Upper lobe of left lung (tissue), 6 donors: ENCODE data around the gene WDR19. TPM values are rescaled to one million over a fixed set of nuclear protein-coding genes. Genes with fewer than 3 reads are reported as not detected.

Experiments
- ATAC-seq, 2 donors: fragments of 200-7000 bp; cut with Tn5 transposase; one replicate each; pipeline ENCODE4 v1.9.1; 2022; ENCODE audit warnings: mild to moderate bottlenecking in 2 of 2, moderate library complexity in 2 of 2; ENCODE audit not compliant: low FRiP score in 2 of 2
- DNase-seq, 2 donors: peaks; one replicate each; pipeline ENCODE4 v3.0.0-alpha.2; 2019 to 2020
- H3K27ac ChIP-seq, 4 donors: fragments of 200-600 bp; sonication (generic); one replicate each; pipeline ENCODE4 v1.5.1; 2016 to 2019
- H3K27me3 ChIP-seq, 4 donors: fragments of 200-600 bp; sonication (generic); one replicate each; pipeline ENCODE4 v1.5.1; 2017 to 2019
- H3K36me3 ChIP-seq, 4 donors: fragments of 200-600 bp; sonication (generic); one replicate each; pipeline ENCODE4 v1.5.1; 2016 to 2019
- H3K4me1 ChIP-seq, 4 donors: fragments of 200-600 bp; sonication (generic); one replicate each; pipeline ENCODE4 v1.5.1; 2018 to 2019
- H3K4me3 ChIP-seq, 4 donors: fragments of 200-600 bp; sonication (generic); one replicate each; pipeline ENCODE4 v1.5.1; 2017 to 2019; ENCODE audit warnings: mild to moderate bottlenecking in 2 of 4, moderate library complexity in 1 of 4
- H3K9me3 ChIP-seq, 4 donors: fragments of 200-600 bp; sonication (generic); one replicate each; pipeline ENCODE4 v1.5.1; 2018 to 2019
- CTCF ChIP-seq, 6 experiments: fragments of 450-650 bp in 4 of 6; fragments of 200-600 bp in 2 of 6; sonication (generic) in 2 of 6; IDR thresholded peaks; one replicate each; pipeline ENCODE4 v1.5.1; 2016 to 2019; ENCODE audit warnings: antibody characterized with exemption in 6 of 6
- EP300 ChIP-seq, 4 donors: sonication (generic); formaldehyde crosslinking; IDR thresholded peaks; one replicate each; pipeline ENCODE4 v1.5.1; 2017; ENCODE audit warnings: antibody characterized with exemption in 4 of 4, control low read depth in 2 of 4
- POLR2A ChIP-seq, 4 donors: fragments of 450-650 bp; IDR thresholded peaks; one replicate each; pipeline ENCODE4 v1.5.1; 2016 to 2017; ENCODE audit warnings: antibody characterized with exemption in 4 of 4, mild to moderate bottlenecking in 2 of 4
- POLR2AphosphoS5 ChIP-seq, 2 donors: sonication (generic); formaldehyde crosslinking; IDR thresholded peaks; one replicate each; pipeline ENCODE4 v1.5.1; 2017; ENCODE audit warnings: antibody characterized with exemption in 2 of 2
- WGBS, 2 donors: methylation state at CpG; one replicate each; pipeline ENCODE4 v1.1.5; 2017 to 2018; 5-methylcytosine and 5-hydroxymethylcytosine counted together
- total RNA-seq, 6 donors: library from RNA; depleted of rRNA in 4 of 6; stranded (reverse); fragments of >200 nt in 4 of 6; gene quantifications; one replicate each; pipeline versions ENCODE4 v1.1.0 to v1.2.1, GENCODE V29; 2016 to 2021
- donor health status: DM: no; HTN: no; CAD: no; lungs with moderate emphysema.
- donor health status: DM: no; HTN: yes; CAD: no; lungs with severe emphysema.

WDR19 gene
- total RNA-seq, 6 donors from 2014 or later: 27.1 to 211 (median 52.3) TPM

GRCh38 chr4:39201963-39202362 lies 19.6 kb downstream of the WDR19 start:
- WGBS, 2 donors: 93 to 95% methylated on average over 3 of the region's 3 CpGs
- Histone ChIP-seq H3K4me1 (peaks cover 0 to 12% (median 2%) of the 10 kb centered on the region in 4 donors), H3K9me3 (no peaks in the 10 kb centered on the region), H3K27ac (no peak overlapping the region), H3K36me3 (peaks cover 0 to 31% (median 9%) of the 10 kb centered on the region in 4 donors), H3K27me3 (no peaks in the 10 kb centered on the region), H3K4me3 (no peak overlapping the region)
- no peak for TF ChIP-seq POLR2A (IDR thresholded peaks at IDR 0.05)
- no peak for TF ChIP-seq EP300 (IDR thresholded peaks at IDR 0.05)
- no peak for TF ChIP-seq POLR2AphosphoS5 (IDR thresholded peaks at IDR 0.05)
- TF ChIP-seq CTCF (IDR thresholded peaks at IDR 0.05): no peak
- DNase-seq (no peak), ATAC-seq (no peak)

- TF ChIP-seq POLR2AphosphoS5 (IDR thresholded peaks at IDR 0.05) (no peak), EP300 (IDR thresholded peaks at IDR 0.05) (no peak), CTCF (IDR thresholded peaks at IDR 0.05) (no peak), POLR2A (IDR thresholded peaks at IDR 0.05) (no peak)
- Histone ChIP-seq H3K9me3 (no peaks in the 10 kb centered on the region), H3K36me3 (peaks cover 0 to 50% (median 17%) of the 10 kb centered on the region in 4 donors), H3K27me3 (no peaks in the 10 kb centered on the region), H3K4me1 (peaks cover 0 to 12% (median 2%) of the 10 kb centered on the region in 4 donors), H3K4me3 (no peak overlapping the region), H3K27ac (no peak overlapping the region)
- no peak for ATAC-seq
- no peak for DNase-seq
These were observed 22.2 kb downstream of the WDR19 start for GRCh38 chr4:39204543-39204942.

- Histone ChIP-seq H3K9me3 (no peaks in the 10 kb centered on the region), H3K27ac (no peak overlapping the region), H3K27me3 (no peaks in the 10 kb centered on the region), H3K4me3 (no peak overlapping the region), H3K4me1 (peaks cover 0 to 12% (median 2%) of the 10 kb centered on the region in 4 donors), H3K36me3 (peaks cover 0 to 48% (median 17%) of the 10 kb centered on the region in 4 donors)
- ATAC-seq (no peak), DNase-seq (no peak)
- WGBS, 2 donors: 57 to 73% methylated on average over 1 of the region's 1 CpG
- no peak for TF ChIP-seq EP300 (IDR thresholded peaks at IDR 0.05)
- TF ChIP-seq POLR2A (IDR thresholded peaks at IDR 0.05): no peak
- no peak for TF ChIP-seq POLR2AphosphoS5 (IDR thresholded peaks at IDR 0.05)
- no peak for TF ChIP-seq CTCF (IDR thresholded peaks at IDR 0.05)
These were observed 22.7 kb downstream of the WDR19 start for GRCh38 chr4:39205000-39205399.

GRCh38 chr4:39205476-39205875 lies 23.1 kb downstream of the WDR19 start:
- no peaks in the 10 kb centered on the region for H3K9me3 ChIP-seq
- no peaks in the 10 kb centered on the region for H3K27me3 ChIP-seq
- DNase-seq (no peak), ATAC-seq (no peak)
- peaks cover 0 to 43% (median 15%) of the 10 kb centered on the region in 4 donors for H3K36me3 ChIP-seq
- WGBS, 2 donors: 68 to 83% methylated on average over 3 of the region's 3 CpGs
- no peak for TF ChIP-seq CTCF (IDR thresholded peaks at IDR 0.05)
- TF ChIP-seq POLR2AphosphoS5 (IDR thresholded peaks at IDR 0.05): no peak
- no peak for TF ChIP-seq EP300 (IDR thresholded peaks at IDR 0.05)
- no peak for TF ChIP-seq POLR2A (IDR thresholded peaks at IDR 0.05)
- H3K27ac ChIP-seq: no peak overlapping the region
- H3K4me1 ChIP-seq: peaks cover 0 to 12% (median 2%) of the 10 kb centered on the region in 4 donors
- no peak overlapping the region for H3K4me3 ChIP-seq

GRCh38 chr4:39227906-39228305 lies 45.6 kb downstream of the WDR19 start:
- Histone ChIP-seq H3K36me3 (peaks cover 0 to 25% (median 3%) of the 10 kb centered on the region in 4 donors), H3K27ac (no peak overlapping the region), H3K4me1 (no peaks in the 10 kb centered on the region), H3K4me3 (no peak overlapping the region), H3K27me3 (no peaks in the 10 kb centered on the region), H3K9me3 (no peaks in the 10 kb centered on the region)
- WGBS, 2 donors: 76 to 91% methylated on average over 2 of the region's 2 CpGs
- ATAC-seq (no peak), DNase-seq (no peak)
- TF ChIP-seq EP300 (IDR thresholded peaks at IDR 0.05) (no peak), POLR2A (IDR thresholded peaks at IDR 0.05) (no peak), CTCF (IDR thresholded peaks at IDR 0.05) (no peak), POLR2AphosphoS5 (IDR thresholded peaks at IDR 0.05) (no peak)
